ENCODE results near the gene OPN4. TPM values are rescaled to one million over a fixed set of nuclear protein-coding genes. Genes with fewer than 3 reads are reported as not detected.
A peak's percentile ranks its signal among the peaks of the same experiment; 100 is the strongest.

Gene OPN4
- total RNA-seq, 6 experiments from 2014 or later = not detected

- WGBS (ENCODE audit: insufficient coverage, low coverage, low lambda C conversion rate, missing lambda C conversion rate) = no CpG with 5 or more reads among the region's 2 CpGs
- Histone ChIP-seq H3K4me3 (no peak overlapping the region), H3K4me1 (no peaks in the 10 kb centered on the region), H3K36me3 (no peaks in the 10 kb centered on the region), H3K27me3 (no peaks in the 10 kb centered on the region), H3K27ac (no peak overlapping the region), H3K9me3 (no peaks in the 10 kb centered on the region)
- intact Hi-C loops (cut with DNase I) = no loop called here
- DNase-seq (no peak), ATAC-seq (no peak)
- no peak for TF ChIP-seq CTCF (IDR thresholded peaks at IDR 0.05)
- TF ChIP-seq POLR2A (IDR thresholded peaks at IDR 0.05) = no peak
These were observed 28.3 kb downstream of the OPN4 start for GRCh38 chr10:86682675-86683074.

- H3K36me3 ChIP-seq = no peaks in the 10 kb centered on the region
- DNase-seq = no peak
- intact Hi-C loops (cut with DNase I) = no loop called here
- H3K27me3 ChIP-seq = no peaks in the 10 kb centered on the region
- H3K4me3 ChIP-seq = no peak overlapping the region
- no peak overlapping the region for H3K27ac ChIP-seq
- no peak for TF ChIP-seq POLR2A (IDR thresholded peaks at IDR 0.05)
- TF ChIP-seq CTCF (IDR thresholded peaks at IDR 0.05) = peak; percentile 21 to 31 (median 27)
- peak; percentile 7 to 44 (median 34) for ATAC-seq
- 7% methylated on average over 2 of the region's 9 CpGs for WGBS (ENCODE audit: insufficient coverage, low coverage, low lambda C conversion rate, missing lambda C conversion rate)
- H3K4me1 ChIP-seq = peaks cover 0 to 2% (median 0%) of the 10 kb centered on the region in 4 donors
- no peaks in the 10 kb centered on the region for H3K9me3 ChIP-seq
These were observed 30.2 kb downstream of the OPN4 start for GRCh38 chr10:86684331-86685097.

GRCh38 chr10:86685416-86685815, 31.1 kb downstream of the OPN4 start:
- H3K4me3 ChIP-seq = no peak overlapping the region
- DNase-seq (no peak), ATAC-seq (no peak)
- H3K9me3 ChIP-seq = no peaks in the 10 kb centered on the region
- H3K4me1 ChIP-seq = peaks cover 0 to 2% (median 0%) of the 10 kb centered on the region in 4 donors
- H3K27me3 ChIP-seq = no peaks in the 10 kb centered on the region
- intact Hi-C loops (cut with DNase I) = no loop called here
- H3K36me3 ChIP-seq = no peaks in the 10 kb centered on the region
- no peak overlapping the region for H3K27ac ChIP-seq
- no peak for TF ChIP-seq POLR2A (IDR thresholded peaks at IDR 0.05)
- no peak for TF ChIP-seq CTCF (IDR thresholded peaks at IDR 0.05)
- WGBS (ENCODE audit: insufficient coverage, low coverage, low lambda C conversion rate, missing lambda C conversion rate) = 61% methylated on average over 4 of the region's 9 CpGs

- DNase-seq = no peak
- no peaks in the 10 kb centered on the region for H3K36me3 ChIP-seq
- H3K9me3 ChIP-seq = no peaks in the 10 kb centered on the region
- intact Hi-C loops (cut with DNase I) = no loop called here
- TF ChIP-seq CTCF (IDR thresholded peaks at IDR 0.05) (no peak), POLR2A (IDR thresholded peaks at IDR 0.05) (no peak)
- H3K27ac ChIP-seq = no peak overlapping the region
- no peaks in the 10 kb centered on the region for H3K27me3 ChIP-seq
- ATAC-seq = no peak
- H3K4me1 ChIP-seq = peaks cover 0 to 2% (median 0%) of the 10 kb centered on the region in 4 donors
- WGBS (ENCODE audit: insufficient coverage, low coverage, low lambda C conversion rate, missing lambda C conversion rate) = 80% methylated on average over 1 of the region's 13 CpGs
- H3K4me3 ChIP-seq = no peak overlapping the region
These were observed 31.7 kb downstream of the OPN4 start for GRCh38 chr10:86685893-86686632.
